ENCODE measurements around the gene SIK2.
A peak's percentile ranks its signal among the peaks of the same experiment; 100 is the strongest.
"Not testable (repeated sequence)": the region's sequence is repeated elsewhere in the genome, so short reads cannot be mapped to it uniquely, and the experiment has no call there.

SIK2 gene

GRCh38 chr11:111703576-111703975 is 101.3 kb downstream of the SIK2 start:
- no peak for DNase-seq

DNA sequence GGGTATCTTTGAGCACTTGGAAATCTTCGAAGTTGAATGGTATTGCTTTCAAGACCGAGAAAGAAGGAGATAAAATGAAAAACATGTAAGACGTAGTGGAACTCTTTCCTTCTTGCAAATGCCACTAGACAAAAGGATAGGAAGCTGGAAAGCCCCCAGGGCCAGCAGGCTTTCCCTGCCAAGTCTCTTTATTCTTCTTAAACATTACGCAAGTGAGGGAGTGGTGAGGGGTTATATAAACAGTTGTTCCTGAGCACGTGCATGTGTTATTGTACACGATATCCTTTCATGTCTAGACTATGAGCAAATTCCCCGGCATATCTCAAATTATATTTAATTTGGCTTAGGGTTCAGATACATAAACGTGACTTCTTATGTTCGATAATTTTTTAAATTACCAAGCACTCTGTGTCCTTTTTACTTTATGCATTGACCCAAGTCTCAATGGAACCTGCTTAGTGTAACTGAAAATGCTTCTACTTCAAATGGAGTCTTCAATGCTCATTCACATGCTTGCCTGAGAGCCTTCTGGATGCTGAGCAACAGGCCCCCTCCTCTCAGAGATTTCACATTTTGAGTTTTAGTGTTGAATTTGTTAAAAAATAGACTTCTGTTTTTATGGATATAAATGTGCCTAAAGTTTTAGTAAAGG is 104.9 kb downstream of the SIK2 start:
- no peak for DNase-seq

DNA sequence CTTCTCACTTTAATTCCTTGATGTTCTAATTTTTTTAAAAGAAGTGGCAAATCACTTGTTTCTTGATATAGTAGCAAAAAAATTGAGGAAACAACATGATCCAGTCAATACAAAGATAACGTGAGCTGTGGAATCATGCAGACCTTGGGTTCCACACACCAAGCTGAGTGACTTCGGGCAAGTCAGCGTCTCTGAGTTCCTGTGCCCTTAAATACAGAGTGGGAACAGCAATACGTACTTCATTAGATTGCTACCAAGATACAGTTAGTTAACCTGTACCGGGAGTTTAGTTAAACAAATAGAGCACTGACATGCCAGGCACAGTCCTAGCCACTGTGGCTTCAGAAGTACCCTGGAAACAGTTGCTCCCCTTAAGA is 105.4 kb downstream of the SIK2 start:
- DNase-seq: no peak

GRCh38 chr11:111714522-111714921 is 112.3 kb downstream of the SIK2 start:
- no peak for DNase-seq

DNA sequence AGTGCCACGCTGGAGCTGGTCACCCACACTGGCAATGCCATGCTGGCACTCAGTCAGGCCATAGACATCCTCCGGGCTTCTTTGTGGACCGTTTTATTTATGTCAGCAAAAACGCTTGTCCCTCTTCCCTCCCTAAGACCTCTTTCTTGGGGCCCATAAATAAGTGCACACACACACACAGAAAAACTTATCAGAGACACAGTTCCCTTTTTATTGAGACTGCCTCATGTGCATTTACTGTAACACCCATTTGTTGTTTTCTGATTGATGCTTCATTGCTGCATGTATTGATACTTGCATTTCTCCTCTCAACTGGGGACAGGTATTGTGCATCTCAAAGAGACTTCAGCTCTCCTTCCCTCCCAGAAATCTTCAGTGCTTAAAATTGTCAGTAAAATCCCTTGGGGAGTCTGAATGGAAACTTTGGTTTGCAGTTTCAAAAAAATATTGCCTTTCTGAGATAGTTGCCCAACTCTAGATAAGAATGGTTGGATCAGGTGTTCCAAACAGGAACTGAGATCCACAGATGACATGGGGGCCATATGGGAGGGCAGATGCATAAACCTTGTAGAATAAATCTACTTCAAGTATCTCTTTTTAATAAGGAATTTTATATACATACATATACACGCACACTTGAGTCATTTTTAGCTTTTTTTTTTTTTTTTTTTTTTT is 113.0 kb downstream of the SIK2 start:
- DNase-seq: no peak

GRCh38 chr11:111717660-111718059 is 115.4 kb downstream of the SIK2 start:
- DNase-seq: not testable (repeated sequence)

DNA sequence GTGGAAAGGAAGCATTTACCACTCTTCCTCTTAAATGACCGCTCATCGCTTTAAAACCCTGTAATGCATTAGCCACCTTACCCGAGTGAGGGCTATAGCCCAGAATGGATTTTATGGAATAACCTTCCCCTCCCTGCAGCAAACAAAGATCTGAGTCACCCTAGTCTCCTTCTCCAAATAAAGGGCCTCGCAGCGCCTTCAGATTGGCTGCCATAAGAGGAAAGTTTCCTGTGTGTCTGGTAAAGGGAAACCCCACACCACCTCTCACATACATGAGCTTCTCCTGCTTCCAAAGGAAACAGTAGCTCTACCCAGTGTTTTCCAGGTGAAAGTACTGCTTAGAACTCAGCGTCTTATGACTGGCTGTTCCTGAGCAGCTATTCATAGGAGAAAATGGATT is 116.2 kb downstream of the SIK2 start:
- no peak for DNase-seq

DNA sequence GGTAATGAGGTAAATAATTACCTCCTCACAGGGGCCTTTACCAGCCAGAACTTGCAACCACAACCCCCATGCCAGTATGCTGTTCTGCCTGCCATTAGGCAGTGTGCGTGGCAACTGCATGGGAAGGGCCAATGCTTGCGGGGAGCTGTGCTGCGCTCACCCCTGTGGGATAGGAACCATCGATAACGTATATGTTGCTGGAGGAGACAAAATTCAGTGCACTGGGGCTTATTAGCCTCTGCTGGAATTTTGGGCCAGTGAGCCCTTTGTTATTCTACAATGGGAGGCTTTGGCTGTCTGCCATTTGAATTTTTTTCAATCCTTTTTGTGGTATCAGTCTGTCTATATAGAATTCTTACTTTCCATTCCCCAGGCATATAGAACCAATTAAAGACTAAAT is 116.6 kb downstream of the SIK2 start:
- no peak for DNase-seq

DNA sequence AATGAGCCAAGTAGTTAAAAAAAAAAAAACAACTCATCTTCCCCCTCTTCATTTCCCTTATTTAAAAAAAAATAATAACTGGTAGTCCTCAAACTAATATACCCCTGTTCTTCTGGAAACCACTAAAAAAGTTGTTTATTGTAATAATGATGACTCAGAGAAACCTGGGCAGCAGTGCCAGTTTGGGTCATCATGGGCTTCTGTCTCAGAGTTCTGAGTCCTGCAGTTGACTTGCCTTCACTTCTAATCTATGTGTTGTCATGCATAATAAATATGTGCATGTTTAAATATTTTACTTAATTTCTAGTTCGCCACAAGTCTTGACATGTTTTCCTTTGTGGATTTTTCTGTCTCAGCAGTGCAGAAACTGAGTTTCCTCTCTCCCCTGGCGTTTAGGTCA is 117.1 kb downstream of the SIK2 start:
- DNase-seq: no peak

GRCh38 chr11:111720801-111721494 is 118.7 kb downstream of the SIK2 start:
- DNase-seq: no peak

DNA sequence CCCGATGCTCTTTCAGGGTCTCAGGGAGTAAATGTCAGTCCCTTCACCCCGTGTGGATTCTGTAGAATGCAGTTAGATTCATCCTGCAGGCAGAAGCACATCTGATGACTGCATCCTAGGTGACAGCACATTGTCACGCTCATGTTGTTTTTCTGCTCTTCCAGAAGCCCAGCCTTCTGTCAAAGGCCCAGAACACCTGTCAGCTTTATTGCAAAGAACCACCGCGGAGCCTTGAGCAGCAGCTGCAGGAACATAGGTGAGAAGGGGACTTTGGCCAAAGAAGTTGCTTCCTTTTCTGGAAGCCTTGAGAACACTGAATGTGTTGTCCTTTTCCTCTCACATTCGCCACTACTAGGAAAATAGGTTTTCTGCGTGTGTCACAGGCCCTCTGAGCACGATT is 120.3 kb downstream of the SIK2 start:
- DNase-seq: no peak

GRCh38 chr11:111723595-111723994 is 121.3 kb downstream of the SIK2 start:
- no peak for DNase-seq

DNA sequence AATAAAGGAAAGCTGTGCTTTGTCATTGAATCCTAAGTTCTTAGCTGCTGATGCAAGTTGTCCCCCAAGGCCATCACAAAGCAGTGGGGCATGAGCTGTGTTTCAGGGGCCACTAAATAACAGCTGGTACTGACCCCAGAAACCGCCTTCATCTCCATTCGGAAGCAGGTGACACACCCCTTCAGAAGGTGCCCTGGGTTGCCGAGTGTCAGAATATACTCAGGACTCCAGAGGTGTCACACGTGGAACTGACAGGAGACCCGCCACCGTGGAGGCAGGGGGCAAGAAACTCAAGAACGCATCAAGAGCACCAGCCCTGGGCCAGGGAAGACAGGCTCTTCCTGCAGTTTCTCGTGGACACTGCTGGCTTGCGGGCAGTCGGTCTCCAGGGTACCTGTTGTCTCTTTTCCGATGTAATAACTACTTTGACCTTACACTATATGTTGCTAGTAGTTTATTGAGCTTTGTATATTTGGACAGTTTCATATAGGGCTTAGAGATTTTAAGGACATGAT is 122.4 kb downstream of the SIK2 start:
- DNase-seq: no peak

DNA sequence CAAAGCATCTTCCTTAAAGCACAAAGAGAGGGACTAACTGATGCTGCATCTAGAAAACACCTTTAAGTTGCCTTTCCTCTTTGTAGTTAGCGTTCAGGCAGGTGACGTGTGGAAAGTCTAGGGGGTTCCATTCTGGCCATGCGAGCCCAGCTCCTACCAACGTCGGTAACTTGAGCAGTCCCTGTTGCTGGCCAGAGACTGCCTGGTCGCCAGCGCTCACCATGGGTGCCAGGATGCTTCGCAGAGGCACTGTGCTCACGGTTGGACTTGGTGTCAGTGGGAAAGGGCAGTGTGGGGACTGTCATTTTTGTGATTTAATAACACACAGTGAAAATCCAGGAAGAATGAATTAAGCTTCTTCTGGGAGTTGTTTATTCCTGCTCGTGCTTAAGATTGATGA is 123.4 kb downstream of the SIK2 start:
- DNase-seq: no peak

- no peak for DNase-seq
Measured at GRCh38 chr11:111726301-111726713, 124.1 kb downstream of the SIK2 start.

- no peak for DNase-seq
Measured at GRCh38 chr11:111727431-111727830, 125.2 kb downstream of the SIK2 start.

DNA sequence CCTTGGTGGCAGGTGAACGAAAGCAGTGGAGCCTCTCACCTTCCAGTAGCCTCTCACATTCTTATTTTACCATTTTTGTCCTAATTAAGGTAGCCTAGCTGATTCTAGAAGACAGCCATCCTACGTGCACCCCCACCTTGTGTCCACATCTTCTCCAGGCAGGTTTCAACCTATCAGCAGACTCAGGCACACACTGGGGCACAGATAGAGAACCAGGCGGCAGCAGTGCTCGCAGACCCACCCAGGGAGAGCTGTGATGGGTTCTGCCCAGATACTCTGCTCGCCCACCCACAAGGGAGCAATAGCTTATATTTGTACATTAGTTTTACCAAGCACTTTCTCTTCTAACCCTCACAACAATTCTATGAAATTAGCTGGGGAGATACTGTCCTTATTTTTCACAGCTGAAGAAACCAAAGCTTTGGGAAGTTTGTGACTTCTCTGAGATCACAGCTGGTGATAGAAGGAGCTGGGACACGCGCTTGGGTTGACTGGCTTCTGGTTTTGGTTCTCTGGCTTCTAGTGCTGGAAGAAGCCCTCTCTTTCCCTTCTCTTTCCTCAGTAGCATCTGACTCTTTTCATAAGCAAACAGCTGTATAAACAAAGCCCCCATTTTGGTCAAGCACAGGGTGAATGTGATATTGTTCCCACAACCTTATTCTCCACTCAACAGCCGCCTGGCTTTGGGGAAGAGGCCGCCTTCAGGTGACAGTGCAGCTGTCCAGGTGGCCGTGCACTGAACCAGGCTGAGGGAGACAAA is 127.0 kb downstream of the SIK2 start:
- peak; percentile 14 for DNase-seq

DNA sequence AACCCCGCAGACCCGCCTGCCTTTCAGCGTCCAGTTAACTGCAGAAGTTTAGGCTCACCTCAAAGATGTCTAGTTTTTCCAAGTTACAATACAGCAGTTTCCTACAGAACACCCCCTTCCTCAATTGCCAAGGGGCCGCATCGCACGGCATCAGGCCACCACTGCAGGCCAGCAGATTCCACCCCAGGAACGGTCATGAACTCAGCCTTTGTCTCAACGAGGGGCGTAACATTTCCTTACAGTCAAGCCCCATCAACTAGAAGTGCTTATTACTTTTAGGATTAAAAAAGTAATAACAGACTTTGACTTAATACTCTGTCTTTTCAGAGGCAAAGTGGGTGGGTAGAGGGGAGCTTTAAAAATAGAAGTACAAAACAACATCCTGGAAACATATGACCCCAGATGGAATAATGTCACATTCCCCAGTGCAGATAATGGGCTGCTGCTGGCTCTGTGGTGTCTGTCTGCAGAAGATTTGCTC is 127.6 kb downstream of the SIK2 start:
- DNase-seq: peak; percentile 39

- peak; percentile 64 for DNase-seq
Measured at GRCh38 chr11:111730871-111731591, 128.8 kb downstream of the SIK2 start.

DNA sequence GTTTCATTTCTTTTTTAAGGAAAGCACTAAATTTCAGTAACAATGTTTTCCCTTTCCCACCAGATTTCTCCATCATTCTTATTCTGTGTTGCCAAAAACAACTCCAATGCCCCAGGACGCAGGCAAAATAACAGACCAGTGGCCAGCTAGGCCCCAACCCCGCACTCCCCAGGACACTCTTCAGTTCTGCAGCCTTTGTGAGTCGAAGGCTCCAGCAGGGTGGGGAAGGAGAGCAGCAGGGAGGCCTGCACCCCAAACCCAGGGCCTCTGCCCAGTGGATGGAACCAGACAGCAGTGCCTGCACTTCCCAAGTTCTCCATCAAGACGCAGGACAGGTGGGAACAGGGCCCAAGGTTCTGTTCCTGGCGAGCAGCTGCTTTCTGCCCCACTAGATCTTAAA is 129.6 kb downstream of the SIK2 start:
- no peak for DNase-seq

GRCh38 chr11:111733016-111733415 is 130.8 kb downstream of the SIK2 start:
- DNase-seq: peak; percentile 16

GRCh38 chr11:111733611-111734088 is 131.4 kb downstream of the SIK2 start:
- peak; percentile 29 for DNase-seq
